ENCODE data around the gene KMT2A.
"Not testable (repeated sequence)": the region's sequence is repeated elsewhere in the genome, so short reads cannot be mapped to it uniquely, and the experiment has no call there.

KMT2A gene

GRCh38 chr11:118533769-118534729 is 97.8 kb downstream of the KMT2A start:
- no peak for DNase-seq

- no peak for DNase-seq
These were observed 99.0 kb downstream of the KMT2A start for GRCh38 chr11:118535261-118535660.

- no peak for DNase-seq
These were observed 100.4 kb downstream of the KMT2A start for GRCh38 chr11:118536726-118537125.

GRCh38 chr11:118537409-118537980 is 101.2 kb downstream of the KMT2A start:
- DNase-seq: no peak

DNA sequence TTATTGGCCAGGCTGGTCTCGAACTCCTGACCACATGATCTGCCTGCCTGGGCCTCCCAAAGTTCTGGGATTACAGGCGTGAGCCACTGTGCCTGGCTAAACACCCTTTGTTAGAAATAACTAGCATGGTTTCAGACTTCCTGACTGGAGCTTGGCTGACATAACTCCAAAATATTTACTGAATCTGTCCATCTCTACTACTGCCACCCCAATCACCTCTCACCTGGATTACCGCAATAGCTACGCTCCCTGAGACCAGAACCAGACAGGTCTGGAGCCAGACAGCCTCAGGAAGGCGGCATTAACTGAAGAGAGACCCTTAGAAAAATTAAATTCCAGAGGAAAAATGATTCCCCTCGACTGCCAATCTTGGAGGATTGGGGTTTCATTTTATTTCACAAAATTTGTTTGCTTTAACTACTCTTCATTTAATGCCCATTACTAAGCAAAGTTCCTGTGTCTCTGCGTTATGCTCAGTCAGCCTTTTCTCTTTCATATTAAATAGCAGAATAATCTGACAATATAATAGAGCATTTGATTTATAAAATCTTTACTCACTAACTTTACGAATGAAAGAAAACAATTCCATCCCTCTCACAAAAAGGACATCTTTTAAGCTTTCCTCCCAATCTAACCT is 107.8 kb downstream of the KMT2A start:
- no peak for DNase-seq

DNA sequence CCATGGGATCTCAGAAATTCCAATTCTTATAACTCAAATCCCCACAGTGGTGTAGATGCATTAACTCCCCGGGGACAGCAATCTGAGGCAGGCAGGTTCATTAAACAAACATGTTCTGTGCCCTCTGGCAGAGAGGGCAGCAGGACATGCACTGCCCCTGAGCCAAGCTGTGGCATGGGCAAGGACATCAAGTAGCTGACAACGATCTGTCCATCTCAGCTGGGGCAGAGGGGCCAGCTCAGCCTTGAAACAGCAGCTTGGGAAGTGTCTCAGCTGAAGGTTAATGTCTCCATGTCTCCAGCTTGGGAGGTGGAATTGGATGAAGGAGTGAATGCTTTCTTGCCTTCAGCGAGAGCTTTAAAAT is 108.3 kb downstream of the KMT2A start:
- DNase-seq: no peak

GRCh38 chr11:118545533-118545932 is 109.2 kb downstream of the KMT2A start:
- no peak for DNase-seq

- DNase-seq: no peak
These were observed 110.8 kb downstream of the KMT2A start for GRCh38 chr11:118547132-118547531.

DNA sequence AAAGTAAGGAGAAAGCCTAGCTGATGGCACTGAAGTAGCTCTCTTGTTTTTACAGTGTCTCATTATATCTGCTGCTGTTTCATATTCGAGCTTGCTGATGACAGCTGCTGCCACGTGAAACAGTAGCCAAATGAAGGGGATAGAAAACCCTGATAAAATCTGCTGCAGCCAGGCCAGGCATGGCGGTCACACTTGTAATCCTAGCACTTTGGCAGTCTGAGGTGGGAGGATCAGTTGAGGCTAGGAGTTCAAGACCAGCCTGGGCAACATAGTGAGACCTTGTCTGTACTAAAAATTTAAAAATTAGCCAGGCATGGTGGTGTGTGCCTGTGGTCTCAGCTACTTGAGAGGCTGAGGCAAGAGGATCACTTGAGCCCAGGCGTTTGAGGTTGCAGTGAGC is 116.0 kb downstream of the KMT2A start:
- no peak for DNase-seq

- no peak for DNase-seq
These were observed 124.5 kb downstream of the KMT2A start for GRCh38 chr11:118560806-118561205.

- DNase-seq: no peak
These were observed 128.8 kb downstream of the KMT2A start for GRCh38 chr11:118565051-118565450.

GRCh38 chr11:118569670-118570069 is 133.4 kb downstream of the KMT2A start:
- DNase-seq: no peak

DNA sequence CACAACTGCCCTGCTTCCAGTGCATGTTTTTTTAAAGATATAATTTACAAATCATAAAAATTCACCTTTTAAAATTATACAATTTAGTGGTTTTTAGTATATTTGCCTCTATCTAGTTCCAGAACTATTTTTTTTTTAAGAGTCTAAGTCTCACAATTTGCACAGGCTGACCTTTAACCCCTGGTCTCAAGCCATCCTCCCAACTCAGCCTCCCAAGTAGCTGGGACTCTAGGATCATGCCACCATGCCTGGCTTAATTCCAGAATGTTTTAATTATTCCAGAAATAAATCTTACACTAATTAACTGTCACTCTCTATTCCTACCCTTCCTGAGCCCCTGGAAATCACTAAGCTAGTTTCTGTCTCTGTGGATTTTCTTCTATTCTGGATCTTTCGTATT is 134.5 kb downstream of the KMT2A start:
- DNase-seq: no peak

DNA sequence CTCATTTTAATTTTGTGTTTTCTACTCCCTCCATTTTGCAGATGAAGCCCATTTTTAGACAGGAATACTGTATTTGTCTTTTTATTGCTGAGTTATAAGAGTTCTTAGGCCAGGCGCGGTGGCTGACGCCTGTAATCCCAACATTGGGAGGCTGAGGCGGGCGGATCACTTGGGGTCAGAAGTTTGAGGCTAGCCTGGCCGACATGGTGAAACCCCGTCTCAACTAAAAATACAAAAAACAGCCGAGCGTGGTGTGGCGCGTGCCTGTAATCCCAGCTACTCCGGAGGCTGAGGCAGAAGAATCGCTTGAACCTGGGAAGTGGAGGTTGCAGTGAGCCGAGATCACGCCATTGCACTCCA is 135.4 kb downstream of the KMT2A start:
- DNase-seq: not testable (repeated sequence)

GRCh38 chr11:118572061-118572980 is 136.0 kb downstream of the KMT2A start, which contains the start of gene ARCN1:
TSS of gene ARCN1 (plus strand) at chr11:118572409. CDS start at chr11:118572548, 139 bp downstream.
- DNase-seq: peak; percentile 70

GRCh38 chr11:118572981-118573550 is 136.8 kb downstream of the KMT2A start:
- no peak for DNase-seq

DNA sequence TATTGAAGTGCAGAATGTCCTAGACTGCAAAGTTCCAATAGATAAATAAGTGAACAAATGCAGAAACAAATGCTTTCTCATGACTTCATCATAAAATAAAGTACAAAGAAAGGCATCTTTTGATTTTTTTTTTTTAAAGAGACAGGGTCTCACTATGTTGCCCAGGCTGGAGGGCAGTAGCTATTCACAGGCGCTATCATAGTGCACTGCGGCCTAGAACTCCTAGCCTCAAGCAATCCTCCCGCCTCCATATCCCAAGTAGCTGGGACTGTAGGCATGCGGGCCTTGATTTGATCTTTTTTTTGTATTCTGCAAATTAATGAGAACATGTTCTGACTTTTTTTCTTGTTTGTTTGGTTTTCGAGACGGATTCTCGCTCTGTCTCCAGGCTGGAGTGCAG is 138.3 kb downstream of the KMT2A start:
- DNase-seq: no peak

Data from COR-L47 (cell line).